Stimulated activated CD8-positive, alpha-beta memory T cell treated with anti-CD3 and anti-CD28 coated beads, Interleukin-15, amount 100 ng/mL, for 24 hours (primary cell): ENCODE data around the gene EBF3.

Experiments
- DNase-seq: peaks from one replicate; pipeline ENCODE4 v3.0.0-alpha.2; 2020; ENCODE audit warnings: low read depth

EBF3 gene

GRCh38 chr10:129871966-129872365 is 92.1 kb downstream of the EBF3 start:
- no peak for DNase-seq

DNA sequence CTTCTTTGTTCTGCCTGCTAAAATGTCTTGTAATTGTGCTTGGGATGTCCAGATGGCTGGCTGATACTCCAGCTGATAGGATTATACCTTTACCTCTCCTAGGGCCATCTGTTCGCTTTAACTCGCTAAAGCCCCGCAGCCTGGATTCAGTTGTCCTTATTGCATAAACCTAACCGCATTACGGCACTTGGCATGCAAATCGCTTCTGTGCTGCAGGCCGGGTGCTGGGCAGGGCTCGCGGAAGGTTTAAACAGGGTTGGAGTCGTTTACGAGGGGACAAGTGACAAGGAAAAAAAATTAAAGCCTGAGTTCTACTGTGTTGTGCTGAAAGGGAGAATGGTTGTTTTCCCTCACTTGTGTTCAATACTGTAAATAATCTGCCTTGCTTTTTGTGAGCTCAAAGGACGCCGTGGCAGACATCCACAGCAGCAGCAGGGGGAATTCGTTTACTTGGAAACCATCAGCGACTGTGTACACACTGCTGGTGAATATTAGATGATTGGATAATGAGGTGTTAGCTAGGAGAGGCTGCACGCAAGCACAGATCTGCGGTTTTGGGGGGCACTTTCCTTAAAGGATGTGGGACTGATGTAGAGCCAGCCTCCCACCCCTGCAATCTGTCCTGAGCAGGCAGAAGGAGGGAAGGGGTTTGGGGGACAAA is 93.0 kb downstream of the EBF3 start:
- no peak for DNase-seq

DNA sequence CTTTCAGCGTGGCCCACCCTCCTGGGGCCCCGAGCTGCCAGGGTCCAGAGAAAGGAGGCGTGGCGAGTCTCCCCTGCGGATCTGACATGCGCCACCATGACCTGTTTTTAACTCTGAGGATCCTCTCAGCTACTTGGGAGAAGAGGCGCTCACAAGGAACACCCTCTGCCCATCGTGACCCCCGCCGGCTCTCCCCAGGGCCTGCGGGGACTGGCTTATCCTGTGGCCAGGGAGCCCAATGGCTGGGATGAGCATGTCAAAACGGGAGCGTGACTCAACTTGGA is 93.7 kb downstream of the EBF3 start:
- DNase-seq = no peak

- no peak for DNase-seq
These were observed 94.2 kb downstream of the EBF3 start for GRCh38 chr10:129869596-129870473.

GRCh38 chr10:129868449-129869035 is 95.5 kb downstream of the EBF3 start:
- no peak for DNase-seq

DNA sequence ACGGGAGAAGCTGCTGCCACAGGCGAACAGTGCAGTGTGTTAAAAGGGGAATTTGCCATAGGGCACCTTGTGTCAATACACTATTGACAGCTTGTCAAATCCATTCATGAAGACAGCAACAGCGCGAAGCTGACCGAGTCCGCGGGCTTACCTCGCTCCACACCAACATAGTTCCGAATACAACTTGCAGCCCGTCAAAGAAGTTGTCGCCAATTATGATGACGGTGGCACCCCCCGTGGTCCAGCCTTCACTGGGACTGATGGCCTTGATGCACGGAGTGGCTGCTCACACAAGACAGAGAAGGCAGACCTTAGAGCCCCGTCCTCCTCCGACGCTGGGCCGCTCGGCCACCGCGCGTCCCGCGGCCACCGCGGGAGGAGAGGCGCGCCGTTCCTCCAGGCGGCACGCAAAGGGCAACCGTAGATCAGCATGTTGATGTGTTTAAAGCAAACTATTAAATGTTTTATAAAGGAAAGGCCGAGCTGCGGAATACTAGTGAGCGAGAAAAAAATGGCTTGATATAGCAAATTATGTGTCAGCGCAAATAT is 96.4 kb downstream of the EBF3 start:
- DNase-seq = no peak

DNA sequence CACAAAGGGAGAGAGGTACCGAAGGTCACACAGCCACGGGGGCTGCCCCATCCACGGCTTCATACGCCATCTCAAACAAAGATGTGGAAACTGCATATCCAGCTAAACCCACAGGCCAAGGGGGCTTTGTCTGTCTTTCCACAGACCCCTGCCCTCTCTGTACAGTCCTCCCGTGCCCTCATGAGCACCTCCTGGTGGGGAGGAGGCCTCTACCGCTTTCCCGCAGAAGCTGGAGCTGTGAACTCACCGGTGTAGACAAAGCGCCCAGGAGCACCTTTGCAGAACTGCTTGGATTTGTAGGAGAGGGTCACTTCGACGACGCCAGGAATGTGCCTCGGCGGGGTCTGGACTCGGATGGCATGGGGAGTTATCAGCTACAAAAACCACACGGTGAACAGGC is 97.2 kb downstream of the EBF3 start:
- DNase-seq = no peak

DNA sequence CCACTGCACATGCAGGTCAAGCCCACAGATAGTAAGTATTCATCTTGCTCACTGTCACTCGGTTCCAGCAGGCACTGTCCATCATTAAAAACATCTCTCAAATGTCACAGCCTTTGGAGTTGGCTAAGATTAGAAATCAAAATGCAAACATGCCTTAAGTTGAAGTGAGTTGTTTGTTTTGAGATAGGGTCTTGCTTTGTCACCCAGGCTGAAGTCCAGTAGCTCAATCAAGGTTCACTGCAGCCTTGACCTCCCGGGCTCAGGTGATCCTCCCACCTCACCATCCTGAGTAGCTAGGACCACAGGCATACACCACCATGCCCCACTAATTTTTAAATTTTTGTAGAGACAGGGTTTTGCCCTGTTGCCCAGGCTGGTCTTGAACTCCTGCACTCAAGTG is 98.1 kb downstream of the EBF3 start:
- DNase-seq = no peak

GRCh38 chr10:129865413-129865812 is 98.7 kb downstream of the EBF3 start:
- no peak for DNase-seq

GRCh38 chr10:129864601-129865126 is 99.4 kb downstream of the EBF3 start:
- no peak for DNase-seq

GRCh38 chr10:129864082-129864481 is 100.0 kb downstream of the EBF3 start:
- DNase-seq = no peak

GRCh38 chr10:129863201-129863663 is 100.8 kb downstream of the EBF3 start:
- DNase-seq = no peak

GRCh38 chr10:129861776-129862531 is 102.1 kb downstream of the EBF3 start:
- no peak for DNase-seq

DNA sequence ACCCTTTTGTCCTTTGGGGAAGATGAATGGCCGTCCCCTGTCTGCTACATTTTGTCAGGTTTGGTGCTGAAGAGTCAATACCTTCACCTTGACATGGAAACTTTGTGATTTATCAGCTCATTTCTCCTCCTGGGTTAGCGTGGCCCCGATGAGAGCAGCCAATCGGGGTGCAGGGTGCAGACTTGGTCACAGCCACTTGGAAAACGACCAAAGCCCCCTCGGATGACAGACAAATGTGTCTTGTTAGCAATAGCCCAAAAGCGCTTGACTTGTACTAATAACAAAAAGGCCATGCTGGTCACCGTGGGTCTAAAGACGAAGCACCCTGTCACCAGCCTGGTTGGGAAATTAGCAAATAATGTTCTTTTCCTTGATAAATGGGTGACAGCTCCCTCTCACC is 103.7 kb downstream of the EBF3 start:
- DNase-seq = no peak

GRCh38 chr10:129859536-129859935 is 104.5 kb downstream of the EBF3 start:
- no peak for DNase-seq

DNA sequence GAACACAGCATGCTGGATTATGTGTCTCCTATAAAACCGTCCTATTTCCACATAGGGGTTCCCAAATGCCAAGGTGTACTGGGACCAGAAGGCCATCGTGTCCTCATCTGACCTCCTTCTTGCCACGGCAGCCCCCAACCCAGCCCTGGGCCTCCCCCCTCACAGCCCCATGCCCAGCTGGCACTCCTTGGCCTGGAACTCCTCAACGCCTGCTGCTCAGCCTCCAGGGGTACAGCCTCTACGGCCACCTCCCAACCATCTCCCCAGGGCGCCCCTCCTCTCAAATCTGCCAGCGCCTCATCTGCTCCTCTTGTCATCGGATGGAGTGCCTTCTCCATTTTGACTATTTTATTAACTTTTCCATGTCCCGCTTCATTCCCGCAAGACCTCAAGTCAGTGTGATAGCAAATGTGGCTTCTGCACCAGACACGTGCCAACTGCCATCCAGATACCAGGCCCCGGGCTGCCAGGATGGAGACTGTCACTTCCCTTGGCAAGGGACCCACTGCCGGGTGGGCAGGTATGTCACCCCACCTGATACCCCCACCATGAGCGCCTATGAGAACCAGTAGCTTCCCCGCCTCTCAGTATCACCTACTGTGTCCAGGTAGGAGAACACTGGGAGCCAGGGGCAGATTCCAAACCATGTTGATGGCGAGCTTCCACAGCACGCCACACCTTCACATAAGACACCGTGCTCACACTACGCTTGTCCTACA is 106.7 kb downstream of the EBF3 start:
- DNase-seq = no peak

DNA sequence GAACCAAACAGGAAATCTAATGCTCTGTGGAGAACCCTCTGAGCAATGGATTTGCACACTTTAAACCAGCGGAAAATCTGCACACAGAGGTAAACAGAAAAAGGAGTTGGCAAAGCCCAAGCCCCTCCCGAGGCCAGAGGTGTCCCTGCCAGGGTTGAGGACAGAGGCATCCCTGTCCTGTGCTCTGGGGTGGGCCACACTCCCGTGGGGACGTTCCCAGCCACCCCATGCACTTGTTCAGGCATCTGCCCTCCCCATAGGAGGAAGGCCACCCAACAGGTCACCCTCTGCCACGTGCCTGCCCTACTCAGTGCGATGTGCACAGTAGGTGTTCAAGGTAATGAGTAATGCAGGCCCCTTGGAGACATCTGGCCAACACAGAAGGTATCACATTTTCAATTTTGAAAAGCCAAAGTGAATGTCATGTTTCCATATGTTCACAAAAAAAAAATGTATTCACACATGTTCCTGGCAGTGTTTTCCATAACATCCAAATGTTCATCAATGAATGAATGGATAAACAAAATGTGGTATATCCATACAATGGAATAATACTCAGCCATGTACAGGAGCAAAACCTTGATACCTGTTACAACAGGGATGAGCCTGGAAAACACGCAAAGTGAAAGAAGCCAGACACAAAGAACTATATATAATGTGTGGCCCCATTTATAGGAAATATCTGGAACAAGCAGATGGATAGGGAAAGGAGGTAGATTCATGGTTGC is 108.1 kb downstream of the EBF3 start:
- no peak for DNase-seq

GRCh38 chr10:129854796-129855705 is 109.0 kb downstream of the EBF3 start:
- DNase-seq = no peak

GRCh38 chr10:129854158-129854557 is 109.9 kb downstream of the EBF3 start:
- no peak for DNase-seq

DNA sequence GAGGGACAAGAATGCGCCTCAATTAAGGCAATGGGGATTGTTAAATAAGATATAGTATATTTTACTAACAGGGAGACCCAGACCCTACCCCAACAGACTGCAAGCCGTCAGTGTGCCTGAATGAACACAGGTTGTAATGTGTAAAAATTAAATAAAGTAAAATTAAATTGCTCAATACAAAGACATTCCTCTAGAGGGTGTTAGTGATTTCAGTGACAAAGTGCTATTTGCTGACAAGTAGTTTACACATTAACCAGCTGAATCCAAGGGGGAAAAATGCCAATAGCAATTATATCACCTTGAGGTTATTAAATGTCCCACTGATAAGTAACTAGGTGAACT is 110.5 kb downstream of the EBF3 start:
- DNase-seq = no peak
